CD4-positive, alpha-beta T cell treated with Interleukin-4 for 4 hours (primary cell): ENCODE results near the gene SPSB4.
A peak's percentile ranks its signal among the peaks of the same experiment; 100 is the strongest.
"Not testable (repeated sequence)": the region's sequence is repeated elsewhere in the genome, so short reads cannot be mapped to it uniquely, and the experiment has no call there.

Experiments used
- DNase-seq: peaks from one replicate; pipeline ENCODE4 v3.0.0-alpha.2; 2020

The SPSB4 gene

GRCh38 chr3:141096981-141097380 is 45.8 kb downstream of the SPSB4 start:
- DNase-seq = no peak

GRCh38 chr3:141100112-141100511 is 49.0 kb downstream of the SPSB4 start:
- no peak for DNase-seq

- no peak for DNase-seq
These were observed 49.6 kb downstream of the SPSB4 start for GRCh38 chr3:141100531-141101320.

- DNase-seq = no peak
These were observed 51.2 kb downstream of the SPSB4 start for GRCh38 chr3:141102372-141102771.

- DNase-seq = no peak
These were observed 51.9 kb downstream of the SPSB4 start for GRCh38 chr3:141103067-141103466.

GRCh38 chr3:141103503-141103902 is 52.4 kb downstream of the SPSB4 start:
- no peak for DNase-seq

GRCh38 chr3:141104151-141104821 is 53.1 kb downstream of the SPSB4 start:
- no peak for DNase-seq

GRCh38 chr3:141105828-141106628 is 54.9 kb downstream of the SPSB4 start:
- DNase-seq = peak; percentile 66

- no peak for DNase-seq
These were observed 55.7 kb downstream of the SPSB4 start for GRCh38 chr3:141106842-141107241.

GRCh38 chr3:141108039-141108438 is 56.9 kb downstream of the SPSB4 start:
- DNase-seq = no peak

GRCh38 chr3:141109751-141110150 is 58.6 kb downstream of the SPSB4 start:
- DNase-seq = no peak

GRCh38 chr3:141110322-141110721 is 59.2 kb downstream of the SPSB4 start:
- no peak for DNase-seq

- DNase-seq = no peak
These were observed 60.4 kb downstream of the SPSB4 start for GRCh38 chr3:141111364-141112155.

GRCh38 chr3:141112686-141113297 is 61.6 kb downstream of the SPSB4 start:
- DNase-seq = no peak

- not testable (repeated sequence) for DNase-seq
These were observed 62.5 kb downstream of the SPSB4 start for GRCh38 chr3:141113680-141114079.

- no peak for DNase-seq
These were observed 63.1 kb downstream of the SPSB4 start for GRCh38 chr3:141114179-141114745.

- DNase-seq = no peak
These were observed 63.8 kb downstream of the SPSB4 start for GRCh38 chr3:141114816-141115460.

GRCh38 chr3:141115789-141116541 is 64.8 kb downstream of the SPSB4 start:
- no peak for DNase-seq

GRCh38 chr3:141116721-141117120 is 65.6 kb downstream of the SPSB4 start:
- DNase-seq = no peak

- DNase-seq = not testable (repeated sequence)
These were observed 66.8 kb downstream of the SPSB4 start for GRCh38 chr3:141117982-141118381.
